WERI-Rb-1 (cell line): ENCODE results near the gene YTHDF1.

Experiments used
- DNase-seq: peaks from one replicate; pipeline ENCODE4 v3.0.0-alpha.2; 2020
- H3K27ac ChIP-seq: fragments of 250-450 bp; sonication (Bioruptor Pico); 2 replicates; pipeline ENCODE4 v1.5.1; 2020; ENCODE audit warnings: mild to moderate bottlenecking, moderate library complexity
- H3K27me3 ChIP-seq: fragments of 250-450 bp; sonication (Bioruptor Pico); 2 replicates; pipeline ENCODE4 v1.5.1; 2021; ENCODE audit warnings: mild to moderate bottlenecking, low read depth, moderate library complexity; ENCODE audit not compliant: insufficient read depth, severe bottlenecking
- H3K36me3 ChIP-seq: fragments of 250-450 bp; sonication (Bioruptor Pico); 2 replicates; pipeline ENCODE4 v1.5.1; 2020; ENCODE audit warnings: mild to moderate bottlenecking, moderate library complexity
- H3K4me3 ChIP-seq: 2 replicates; pipeline ENCODE4 v1.5.1; 2011; ENCODE audit warnings: low read depth, mild to moderate bottlenecking, control low read depth, low read length
- H3K9me3 ChIP-seq: fragments of 250-450 bp; sonication (Bioruptor Pico); 2 replicates; pipeline ENCODE4 v1.5.1; 2021; ENCODE audit warnings: mild to moderate bottlenecking, moderate library complexity; ENCODE audit not compliant: severe bottlenecking
- TF ChIP-seq, protein P1 (sequence below): IDR thresholded peaks from 2 replicates; pipeline ENCODE4 v1.5.1; 2011; ENCODE audit warnings: low read depth, mild to moderate bottlenecking, control low read depth, inconsistent platforms, low read length

The YTHDF1 gene

DNA sequence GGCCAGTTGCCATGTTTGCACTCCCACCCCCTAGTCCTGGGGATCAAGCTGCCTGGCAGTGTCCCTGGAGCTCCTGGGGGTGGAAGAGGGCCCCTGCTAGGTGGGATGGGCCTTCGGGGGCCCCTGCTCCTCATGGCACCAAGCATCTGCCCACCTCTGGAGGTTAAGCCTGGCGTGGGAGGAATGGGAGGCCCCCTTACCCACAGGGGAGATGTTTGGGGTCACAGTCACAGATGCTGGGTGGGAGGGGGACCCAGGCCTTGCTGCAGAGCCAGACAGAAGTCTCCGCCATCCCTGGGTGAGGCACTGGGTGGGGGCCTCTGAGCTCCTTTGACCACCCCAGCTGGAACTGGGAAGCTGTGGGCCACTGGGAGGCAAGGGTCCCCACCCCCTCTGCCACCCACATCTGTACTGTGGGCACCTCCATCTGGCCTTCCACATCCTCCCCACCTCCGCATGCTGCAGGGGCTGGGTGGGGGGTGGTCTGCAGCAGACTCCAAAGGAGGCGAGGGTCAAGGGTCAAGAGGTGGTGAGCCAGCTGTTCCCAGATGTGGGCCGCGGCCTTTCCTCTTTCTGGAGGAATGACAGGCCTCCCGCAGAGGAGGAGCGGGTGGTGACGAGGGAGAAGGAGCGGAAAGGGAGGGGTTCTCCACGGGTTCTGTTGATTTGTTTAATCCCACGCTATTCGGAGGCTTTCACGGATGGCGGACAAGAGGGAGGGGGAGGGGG is 41.5 kb downstream of the YTHDF1 start:
- Histone ChIP-seq H3K36me3 (peaks cover 1% of the 10 kb centered on the region; the same call in 1 of the 2 replicates), H3K27ac (peak overlapping the region; percentile 89), H3K4me3 (peak overlapping the region; percentile 72), H3K9me3 (no peaks in the 10 kb centered on the region), H3K27me3 (no peaks in the 10 kb centered on the region)
- TF ChIP-seq, protein P1, sequence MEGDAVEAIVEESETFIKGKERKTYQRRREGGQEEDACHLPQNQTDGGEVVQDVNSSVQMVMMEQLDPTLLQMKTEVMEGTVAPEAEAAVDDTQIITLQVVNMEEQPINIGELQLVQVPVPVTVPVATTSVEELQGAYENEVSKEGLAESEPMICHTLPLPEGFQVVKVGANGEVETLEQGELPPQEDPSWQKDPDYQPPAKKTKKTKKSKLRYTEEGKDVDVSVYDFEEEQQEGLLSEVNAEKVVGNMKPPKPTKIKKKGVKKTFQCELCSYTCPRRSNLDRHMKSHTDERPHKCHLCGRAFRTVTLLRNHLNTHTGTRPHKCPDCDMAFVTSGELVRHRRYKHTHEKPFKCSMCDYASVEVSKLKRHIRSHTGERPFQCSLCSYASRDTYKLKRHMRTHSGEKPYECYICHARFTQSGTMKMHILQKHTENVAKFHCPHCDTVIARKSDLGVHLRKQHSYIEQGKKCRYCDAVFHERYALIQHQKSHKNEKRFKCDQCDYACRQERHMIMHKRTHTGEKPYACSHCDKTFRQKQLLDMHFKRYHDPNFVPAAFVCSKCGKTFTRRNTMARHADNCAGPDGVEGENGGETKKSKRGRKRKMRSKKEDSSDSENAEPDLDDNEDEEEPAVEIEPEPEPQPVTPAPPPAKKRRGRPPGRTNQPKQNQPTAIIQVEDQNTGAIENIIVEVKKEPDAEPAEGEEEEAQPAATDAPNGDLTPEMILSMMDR = no peak
- no peak for DNase-seq

DNA sequence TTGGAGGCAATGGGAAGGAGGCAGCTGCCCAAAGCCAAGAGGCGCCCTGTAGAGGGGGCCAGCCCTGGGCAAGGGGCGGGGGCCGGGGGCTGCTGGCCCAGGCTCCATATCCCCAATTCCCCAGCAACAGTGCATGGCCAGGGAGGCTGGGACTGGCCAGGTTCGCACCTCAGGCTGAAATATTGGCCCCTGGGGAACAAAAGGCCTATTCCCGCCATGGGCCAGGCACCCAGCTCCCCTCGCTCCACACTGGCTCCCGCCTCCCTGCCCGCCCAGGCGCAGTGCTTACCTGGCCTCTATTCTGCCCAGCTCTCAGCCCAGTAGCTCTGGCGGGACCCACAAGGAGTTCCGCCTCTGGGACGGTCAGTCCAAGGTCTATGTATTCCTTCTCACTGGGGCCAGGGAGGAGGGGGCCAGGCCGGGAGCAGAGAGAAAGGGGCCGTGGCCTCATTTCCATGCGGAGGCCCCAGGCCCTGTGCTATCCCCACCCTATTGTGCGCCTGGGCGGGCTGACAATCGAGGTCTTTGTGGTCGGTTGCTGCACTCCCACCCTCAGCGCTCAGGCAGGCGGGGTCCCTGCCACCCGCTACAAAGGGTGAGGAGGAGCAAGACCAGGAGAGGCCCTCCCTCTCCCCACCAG is 42.3 kb downstream of the YTHDF1 start:
- no peaks in the 10 kb centered on the region for H3K27me3 ChIP-seq

DNA sequence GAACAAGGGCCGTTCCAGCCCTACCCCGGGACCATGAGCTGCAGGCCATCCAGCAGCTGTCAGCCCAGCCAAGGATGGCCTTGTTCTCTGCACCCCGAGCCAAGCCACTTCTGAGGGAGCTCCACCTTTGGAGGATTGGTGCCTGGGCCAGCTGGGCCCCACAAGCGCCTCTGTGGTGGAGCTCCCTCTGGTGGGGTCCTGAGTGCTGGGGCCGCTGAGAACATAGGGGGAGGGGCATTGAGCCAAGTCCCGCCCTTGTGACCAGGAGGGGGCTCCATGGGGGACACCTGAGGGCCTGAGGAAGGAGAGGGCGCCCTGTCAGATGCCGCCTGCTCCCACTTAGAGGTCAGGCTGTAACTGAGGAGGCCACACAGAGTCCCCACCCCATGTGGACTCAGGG is 43.2 kb downstream of the YTHDF1 start:
- peak; percentile 83 for DNase-seq
- TF ChIP-seq, protein P1 = peak; percentile 83
- Histone ChIP-seq H3K36me3 (no peaks in the 10 kb centered on the region), H3K4me3 (no peak overlapping the region), H3K27ac (no peak overlapping the region), H3K27me3 (no peaks in the 10 kb centered on the region), H3K9me3 (no peaks in the 10 kb centered on the region)

More for the DNA sequence above, 42.3 kb downstream of the YTHDF1 start:
- no peak for DNase-seq
- TF ChIP-seq, protein P1 = no peak
- H3K9me3 ChIP-seq = no peaks in the 10 kb centered on the region
- H3K36me3 ChIP-seq = no peaks in the 10 kb centered on the region
- H3K4me3 ChIP-seq = no peak overlapping the region
- no peak overlapping the region; the same call in 1 of the 2 replicates for H3K27ac ChIP-seq

DNA sequence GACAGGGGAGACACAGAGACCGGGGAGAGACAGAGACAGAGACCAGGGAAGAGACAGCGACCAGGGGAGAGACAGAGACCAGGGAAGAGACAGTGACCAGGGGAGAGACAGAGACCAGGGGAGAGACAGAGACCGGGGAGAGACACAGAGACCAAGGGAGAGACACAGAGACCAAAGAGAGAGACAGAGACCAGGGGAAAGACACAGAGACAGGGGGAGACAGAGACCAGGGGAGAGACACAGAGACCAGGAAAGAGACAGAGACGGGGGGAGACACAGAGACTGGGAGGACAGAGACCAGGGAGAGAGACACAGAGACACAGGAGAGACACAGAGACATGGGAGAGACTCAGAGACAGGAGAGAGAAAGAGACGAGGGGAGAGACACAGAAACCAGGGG is 43.9 kb downstream of the YTHDF1 start:
- no peak overlapping the region for H3K27ac ChIP-seq

DNA sequence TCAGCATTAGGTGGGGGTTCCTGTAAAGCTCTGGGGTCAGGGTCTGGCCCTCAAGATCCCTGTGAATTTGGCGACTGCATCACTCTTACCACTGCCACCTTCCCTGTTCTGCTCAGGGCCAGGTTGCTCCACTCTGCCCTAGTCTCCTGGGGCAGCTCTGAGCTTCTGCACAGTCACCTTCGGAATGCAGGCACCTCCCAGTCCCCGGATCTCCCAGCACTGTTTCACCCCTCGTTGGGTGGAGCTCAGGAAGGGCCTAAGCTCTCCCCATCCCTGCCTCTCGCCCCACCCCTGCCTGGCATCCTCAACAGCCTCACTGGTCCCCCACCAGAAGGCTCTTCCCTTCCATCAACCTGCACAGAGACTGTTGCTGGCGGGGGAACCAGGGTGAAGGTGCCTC is 46.2 kb downstream of the YTHDF1 start:
- TF ChIP-seq, protein P1 = no peak
- no peaks in the 10 kb centered on the region for H3K9me3 ChIP-seq
- no peaks in the 10 kb centered on the region for H3K36me3 ChIP-seq
- no peaks in the 10 kb centered on the region for H3K27me3 ChIP-seq
- no peak overlapping the region for H3K27ac ChIP-seq
- H3K4me3 ChIP-seq = no peak overlapping the region
- DNase-seq = no peak

More for the DNA sequence above, 43.9 kb downstream of the YTHDF1 start:
- TF ChIP-seq, protein P1 = no peak
- no peak for DNase-seq
- Histone ChIP-seq H3K36me3 (no peaks in the 10 kb centered on the region), H3K4me3 (no peak overlapping the region), H3K27me3 (no peaks in the 10 kb centered on the region), H3K9me3 (no peaks in the 10 kb centered on the region)

DNA sequence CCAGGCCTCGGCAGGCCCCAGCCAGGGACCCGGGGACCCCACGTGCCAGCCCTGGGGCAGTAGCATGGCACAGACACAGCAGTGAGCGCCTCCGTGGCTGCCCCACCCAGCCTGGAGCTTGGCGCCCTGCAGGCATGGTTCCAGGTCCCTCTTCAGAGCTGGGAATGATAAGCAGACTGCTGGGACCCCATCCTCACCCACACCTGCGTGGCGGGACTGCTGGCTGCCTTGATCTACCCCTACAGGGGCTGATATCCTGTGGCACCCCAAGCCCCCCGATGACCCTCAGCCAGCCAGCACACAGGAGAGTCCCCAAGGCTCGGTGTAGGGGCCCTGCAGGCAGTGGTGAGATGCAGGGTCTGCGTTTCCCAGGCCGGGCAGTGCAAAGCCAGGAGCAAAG is 47.1 kb downstream of the YTHDF1 start:
- DNase-seq = no peak
- Histone ChIP-seq H3K36me3 (no peaks in the 10 kb centered on the region), H3K9me3 (no peaks in the 10 kb centered on the region), H3K27ac (no peak overlapping the region), H3K27me3 (no peaks in the 10 kb centered on the region), H3K4me3 (no peak overlapping the region)
- TF ChIP-seq, protein P1 = no peak
